HG03520 (cell line): ENCODE measurements around the gene HOXB7.

Experiments
- ATAC-seq: cut with Tn5 transposase; IDR thresholded peaks from one replicate; pipeline ENCODE4 v1.9.1; 2021; ENCODE audit warnings: mild to moderate bottlenecking, moderate library complexity; ENCODE audit not compliant: unreplicated experiment

HOXB7 gene

DNA sequence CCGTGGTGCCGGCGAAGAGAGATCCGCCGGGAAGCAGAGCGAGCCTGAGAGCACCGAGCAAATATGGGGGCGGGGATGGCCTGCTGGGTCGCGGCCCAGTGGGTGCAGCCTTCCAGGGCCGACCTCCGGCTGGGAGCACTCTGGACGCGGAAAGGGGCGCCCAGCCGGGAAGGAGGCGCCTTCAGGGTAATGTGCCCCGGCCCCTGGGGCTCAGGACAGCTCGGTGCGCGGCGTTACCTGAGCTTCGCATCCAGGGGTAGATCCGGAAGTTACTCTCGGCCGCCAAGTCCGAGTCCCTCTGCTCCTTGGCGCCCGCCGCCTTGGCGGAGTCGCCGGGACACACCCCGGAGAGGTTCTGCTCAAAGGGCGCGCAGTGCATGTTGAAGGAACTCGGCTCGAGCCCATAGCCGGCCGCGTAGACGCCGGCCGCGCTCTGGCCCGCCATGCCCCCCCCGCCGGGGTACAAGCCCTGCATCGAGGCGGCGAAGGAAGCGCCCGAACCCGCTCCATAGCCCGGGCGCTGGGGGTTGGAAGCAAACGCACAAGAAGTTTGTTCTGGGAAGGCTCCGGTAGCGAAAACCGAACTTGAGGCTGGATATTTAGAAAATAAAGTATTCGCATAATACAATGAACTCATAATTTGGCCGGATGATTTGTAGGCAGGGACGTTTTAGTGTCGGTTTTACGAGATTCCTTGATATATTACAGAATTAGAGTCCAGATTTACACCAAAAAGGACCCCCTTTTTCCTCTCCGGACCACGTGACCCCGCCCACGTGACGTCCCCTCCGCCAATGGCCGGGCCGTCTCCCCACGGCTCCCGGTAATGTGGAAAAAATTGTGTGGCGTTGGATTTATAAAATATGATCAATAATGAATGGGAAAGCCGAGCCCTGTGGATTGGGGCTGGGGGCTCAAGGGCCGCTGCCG, at the start of gene HOXB7:
Gene HOXB7 (minus strand): TSS at position 736 of the 930 bp plus-strand sequence. CDS start 99 bp downstream, at position 637.
- ATAC-seq: no peak

DNA sequence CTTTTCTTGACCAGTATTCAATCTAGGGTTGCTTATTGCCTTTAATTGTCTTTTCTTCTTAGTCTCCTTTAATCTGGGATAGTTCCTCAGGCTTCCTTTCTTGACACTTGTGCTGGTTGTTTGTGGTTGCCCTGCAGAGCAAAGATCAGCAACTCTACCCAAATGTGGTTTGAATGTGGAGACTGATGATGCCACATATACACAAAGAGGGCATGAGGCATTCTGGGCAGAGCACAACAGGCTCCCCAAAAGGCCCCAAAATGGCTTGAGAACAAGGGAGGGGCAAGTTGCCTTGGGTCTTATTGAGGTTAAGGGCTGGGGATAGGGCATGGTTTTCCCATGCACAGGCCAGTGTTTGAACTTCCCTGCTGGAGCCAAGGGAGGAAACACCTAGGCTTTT, 45.1 kb upstream of the HOXB7 start:
- ATAC-seq: no peak

GRCh38 chr17:48649741-48650140, 38.9 kb upstream of the HOXB7 start:
- no peak for ATAC-seq

GRCh38 chr17:48647963-48648245, 37.1 kb upstream of the HOXB7 start:
- ATAC-seq: no peak

DNA sequence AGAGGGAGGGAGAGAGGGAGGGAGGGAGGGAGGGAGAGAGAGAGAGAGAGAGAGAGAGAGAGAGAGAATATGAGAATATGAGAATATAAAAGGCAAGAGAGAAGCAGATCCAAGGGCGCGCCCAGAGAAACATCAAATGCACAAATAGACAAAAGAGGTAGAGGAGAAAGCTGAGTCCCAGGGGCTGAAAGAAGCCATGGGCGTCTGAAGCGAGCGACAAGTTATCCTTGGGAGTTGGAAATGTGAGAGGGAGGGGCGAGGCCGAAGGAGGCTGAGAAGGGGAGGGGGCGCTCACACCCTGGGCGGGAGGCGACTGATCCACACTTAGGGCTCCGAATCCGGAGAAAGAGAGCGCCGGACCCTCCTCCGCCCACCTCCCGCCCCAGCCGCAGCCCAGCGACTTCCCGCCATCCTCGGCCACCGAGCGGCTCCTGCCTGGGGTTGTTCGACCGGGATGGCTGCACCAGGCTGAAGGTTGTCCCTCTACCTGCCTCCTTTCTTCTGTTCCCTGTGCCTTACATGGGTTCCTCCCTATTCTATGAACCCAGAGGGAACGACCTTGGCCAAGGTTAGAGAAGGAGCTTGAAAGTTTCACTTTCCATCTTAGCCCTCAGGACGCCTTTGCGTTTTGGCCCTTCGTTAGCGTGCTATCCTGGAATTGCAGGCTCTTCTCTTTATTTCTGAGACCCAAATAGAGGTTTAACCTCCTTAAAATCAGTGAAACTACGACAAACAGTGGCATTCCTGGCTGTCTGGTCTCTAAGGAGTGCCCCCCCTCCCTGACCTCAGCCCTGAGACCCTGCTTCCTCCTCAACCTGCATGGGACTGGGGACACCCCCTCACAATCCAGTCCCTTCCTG, 36.5 kb upstream of the HOXB7 start:
- no peak for ATAC-seq

- no peak for ATAC-seq
Observed at GRCh38 chr17:48646183-48647102, 35.6 kb upstream of the HOXB7 start.

GRCh38 chr17:48645639-48646182, 34.9 kb upstream of the HOXB7 start:
- no peak for ATAC-seq

- ATAC-seq: no peak
Observed at GRCh38 chr17:48644910-48645557, 34.2 kb upstream of the HOXB7 start.

DNA sequence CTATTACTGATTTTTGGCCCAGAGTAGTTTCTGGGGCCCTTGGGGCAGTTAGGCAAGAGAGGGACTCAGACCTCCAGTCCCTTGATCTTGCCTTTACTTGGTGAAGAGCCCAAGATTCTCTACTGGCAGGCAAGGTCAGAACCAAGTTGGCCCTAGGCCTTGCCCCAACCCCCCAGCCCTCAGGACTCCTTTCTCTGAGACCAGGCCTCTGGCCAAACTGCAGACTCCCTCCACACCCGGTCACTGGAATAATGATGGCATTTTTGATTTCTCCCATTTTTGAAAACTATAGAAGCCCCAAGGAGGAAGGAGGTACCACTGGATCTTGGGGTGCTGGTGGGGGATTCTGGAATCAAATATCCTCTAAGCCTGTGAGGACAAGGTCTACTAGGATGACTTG, 33.3 kb upstream of the HOXB7 start:
- ATAC-seq: no peak

DNA sequence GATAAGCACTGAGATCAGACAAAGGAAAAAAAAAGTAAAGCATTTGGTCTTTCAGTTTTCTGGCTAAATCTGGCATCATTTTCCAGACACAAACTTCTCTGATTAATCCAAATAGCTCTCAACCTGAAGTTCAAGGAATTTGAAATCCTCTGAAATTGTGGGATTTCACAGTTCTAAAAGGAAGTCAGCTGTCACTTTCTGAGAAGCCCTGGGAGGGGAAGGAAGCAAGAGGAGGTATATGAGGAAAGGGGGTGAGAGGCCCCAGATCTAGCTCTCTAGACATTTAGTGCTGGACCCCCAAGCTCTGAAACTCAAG, 32.8 kb upstream of the HOXB7 start:
- ATAC-seq: no peak

- no peak for ATAC-seq
Observed at GRCh38 chr17:48642843-48643696, 32.3 kb upstream of the HOXB7 start.

GRCh38 chr17:48642059-48642842, 31.4 kb upstream of the HOXB7 start:
- no peak for ATAC-seq

GRCh38 chr17:48641541-48642058, 30.8 kb upstream of the HOXB7 start:
- no peak for ATAC-seq

DNA sequence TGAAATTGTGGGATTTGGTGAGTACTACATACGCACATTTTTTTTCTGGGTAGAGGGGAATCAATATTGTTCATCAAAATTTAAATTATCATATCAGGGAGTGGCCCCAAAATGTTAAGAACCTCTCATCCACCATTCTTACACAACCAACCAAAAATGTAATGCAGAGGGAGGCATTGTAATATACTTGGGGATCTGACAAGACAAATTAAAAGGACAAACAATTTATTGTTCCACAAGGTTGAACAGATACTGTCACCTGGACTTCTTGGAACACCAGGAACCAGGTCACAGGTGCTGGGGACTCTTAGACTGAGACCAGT, 30.0 kb upstream of the HOXB7 start:
- ATAC-seq: no peak

DNA sequence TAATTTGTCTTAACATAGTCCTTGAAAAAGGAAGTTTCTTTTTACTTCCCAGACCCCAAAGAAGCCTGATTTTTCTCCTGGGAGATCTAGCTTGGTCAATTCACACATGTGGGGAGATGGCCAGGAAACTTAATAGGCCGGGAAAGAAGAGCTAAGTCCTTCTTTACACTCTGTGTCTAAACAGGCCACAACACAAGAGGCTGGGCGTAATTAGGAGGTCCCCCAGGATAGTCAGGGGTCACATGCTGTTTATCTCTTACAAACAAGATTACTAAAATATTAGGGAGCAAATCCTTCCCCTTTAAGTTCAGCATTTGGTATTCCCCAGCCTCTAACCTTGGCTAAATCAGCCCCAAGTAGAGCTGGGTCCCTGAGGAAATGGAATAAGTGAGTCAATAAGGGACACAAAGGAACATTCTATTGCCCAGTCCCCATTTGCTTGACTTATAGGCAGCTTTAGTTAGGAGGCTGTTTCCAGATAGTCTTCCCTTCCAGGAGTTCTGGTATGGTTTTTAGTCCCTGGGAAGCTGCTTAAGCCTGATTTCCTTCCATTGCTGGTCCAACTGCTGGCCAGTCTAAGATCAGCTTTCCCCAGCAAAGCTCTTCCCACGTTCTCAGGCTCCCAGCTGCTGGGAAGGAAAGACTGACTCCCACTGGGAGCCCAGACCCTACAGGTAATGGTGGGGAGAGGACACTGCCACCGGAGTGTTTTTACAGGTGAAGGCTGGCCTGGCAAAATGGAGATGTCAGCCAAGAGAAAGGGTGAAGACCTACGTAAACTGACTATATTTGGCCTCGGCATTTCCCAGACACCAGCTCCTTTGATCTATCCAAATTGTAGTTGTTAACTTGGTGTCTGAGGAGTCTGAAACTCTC, 29.4 kb upstream of the HOXB7 start:
- ATAC-seq: no peak

- ATAC-seq: no peak
Observed at GRCh38 chr17:48639136-48639535, 28.3 kb upstream of the HOXB7 start.
